Mesenteric fat pad (tissue), 1 donor: Measurements from ENCODE around the gene BNC2. TPM values are rescaled to one million over a fixed set of nuclear protein-coding genes. Genes with fewer than 3 reads are reported as not detected.

Source experiments
- DNase-seq: peaks from one replicate; pipeline ENCODE4 v3.0.0-alpha.2; 2020; ENCODE audit warnings: low spot score
- total RNA-seq: library from RNA; stranded (reverse); fragmentation: NEBNext Ultra II Directional; extraction: Animal tissue kit (Norgen Biotek cat#: 25700); gene quantifications from one replicate; pipeline ENCODE4 v1.2.1, GENCODE V29; 2021
- donor health status: DM: yes; HTN: yes; CAD: no.

The BNC2 gene
- total RNA-seq, 1 donor from 2014 or later, result 27.5 TPM

DNA sequence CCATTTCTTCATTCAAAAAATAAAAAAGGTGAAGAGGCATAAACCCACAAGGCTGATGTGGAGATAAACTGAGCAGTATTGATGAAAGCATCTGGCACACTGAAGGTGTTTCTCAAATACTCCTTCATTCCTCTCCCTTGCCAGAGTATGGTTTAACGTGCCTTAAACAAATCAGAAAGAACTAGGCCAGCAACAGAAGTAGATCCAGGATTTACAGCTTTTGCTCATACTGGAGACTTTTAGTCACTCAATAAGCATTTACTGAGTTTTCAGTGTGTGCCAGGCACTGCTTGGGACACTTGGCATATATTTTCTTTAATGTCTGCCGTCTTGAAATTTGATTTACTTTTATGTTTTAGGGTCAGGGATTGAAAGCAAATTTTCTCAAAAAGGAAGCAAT lies 53.0 kb downstream of the BNC2 start:
- DNase-seq, result no peak

- DNase-seq, result no peak
Measured at GRCh38 chr9:16817002-16817401, 53.5 kb downstream of the BNC2 start.

DNA sequence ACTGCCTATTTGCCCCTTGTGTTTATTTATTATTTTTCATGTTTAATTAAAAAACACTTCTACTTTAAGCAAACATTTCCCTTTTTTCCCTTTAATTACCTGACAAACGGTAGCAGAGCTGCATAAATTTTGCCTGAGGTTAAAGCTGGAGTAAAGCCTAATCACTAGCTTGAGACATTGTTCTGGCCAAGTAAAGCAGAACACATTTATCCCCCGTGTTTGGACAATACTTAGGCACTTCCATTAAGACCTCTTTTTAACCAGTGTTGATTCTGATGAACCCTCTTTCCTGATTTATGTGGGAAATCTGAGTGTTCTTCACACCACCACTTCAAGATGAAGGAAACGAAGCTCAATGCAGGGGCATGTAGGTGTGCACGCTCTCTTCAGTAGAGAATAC lies 54.5 kb downstream of the BNC2 start:
- no peak for DNase-seq

- no peak for DNase-seq
Measured at GRCh38 chr9:16815079-16815478, 55.4 kb downstream of the BNC2 start.

DNA sequence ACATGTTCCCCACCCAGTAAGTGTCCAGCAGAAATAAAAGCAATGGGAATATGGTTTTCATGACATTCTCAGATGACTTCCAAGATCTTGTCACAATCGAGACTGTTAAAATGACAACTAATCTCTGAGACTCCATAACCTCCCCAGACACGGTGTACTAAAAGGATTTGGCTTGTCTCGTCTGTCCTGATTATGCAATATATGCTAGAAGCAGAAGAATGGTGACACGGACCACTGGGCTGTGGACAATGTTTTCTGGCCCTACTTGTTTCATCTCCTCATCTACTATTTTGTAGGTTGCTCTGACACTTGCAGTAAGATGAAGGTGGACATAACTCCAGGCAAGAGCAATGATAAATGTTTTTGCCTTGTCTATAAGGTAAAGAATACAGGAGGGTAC lies 56.6 kb downstream of the BNC2 start:
- no peak for DNase-seq

DNA sequence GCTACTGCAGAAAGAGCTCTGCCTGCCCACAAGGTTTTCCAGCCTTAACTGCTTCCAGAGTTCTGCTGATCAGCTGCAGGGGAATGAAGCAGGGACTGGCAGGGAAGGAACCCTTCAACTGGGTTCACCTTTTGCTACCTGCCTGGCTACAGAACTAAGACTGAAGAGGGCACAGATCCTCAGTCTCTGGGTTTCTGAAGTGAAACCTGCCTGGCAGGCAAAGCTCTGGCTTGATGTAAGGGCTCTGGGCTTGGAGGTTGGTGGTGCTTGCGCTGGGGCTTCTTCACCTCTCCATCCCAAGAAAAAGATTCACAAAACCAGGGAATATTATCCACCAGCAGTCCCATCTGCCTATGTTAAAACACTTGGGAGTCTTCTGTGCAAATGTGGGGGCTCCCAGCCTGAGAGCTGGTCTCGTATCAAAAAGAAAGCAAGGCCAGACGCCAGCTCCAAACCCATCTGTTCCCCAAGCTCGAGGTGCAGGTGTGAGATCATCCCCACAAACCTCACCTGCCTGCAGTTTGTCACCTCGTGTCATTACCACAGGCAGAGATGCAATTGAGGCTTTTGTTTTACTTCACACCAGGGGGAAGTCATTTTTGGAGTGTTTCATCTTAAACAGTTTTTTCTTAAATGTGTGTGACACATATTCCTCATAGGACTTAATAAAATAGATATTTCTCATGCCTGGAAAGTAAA lies 58.3 kb downstream of the BNC2 start:
- no peak for DNase-seq

DNA sequence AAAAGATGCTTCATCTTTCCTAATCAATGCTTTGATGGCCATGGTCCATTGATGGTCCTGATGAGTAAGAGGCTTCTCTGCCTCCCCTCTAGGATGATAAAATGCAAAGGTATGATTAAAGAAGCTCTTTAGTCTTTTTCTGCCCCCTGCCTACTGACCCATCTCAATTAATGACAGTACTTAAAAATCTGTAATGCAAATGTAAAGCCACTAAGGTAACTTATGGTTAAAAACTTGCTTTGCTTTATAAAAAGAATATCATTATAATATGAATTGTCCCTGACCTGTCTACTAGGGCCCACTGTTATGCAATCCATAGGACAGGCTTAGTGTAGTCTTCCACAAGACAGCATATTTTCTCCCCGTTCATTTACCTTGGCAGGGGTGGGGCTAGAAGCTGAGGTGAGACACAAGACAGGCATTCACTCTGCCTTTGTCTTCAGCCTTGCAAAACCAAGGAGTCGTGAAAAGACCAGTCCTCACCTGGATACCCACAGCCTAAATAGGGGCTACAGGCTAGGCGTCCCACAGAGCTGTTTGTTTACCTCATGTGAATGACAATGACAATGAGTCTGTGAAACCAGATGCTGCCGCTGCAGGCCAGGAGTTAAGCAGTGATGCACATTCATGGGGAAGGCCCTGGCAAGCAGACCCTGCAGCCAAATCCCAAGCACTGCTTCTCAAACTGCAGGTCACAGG lies 60.4 kb downstream of the BNC2 start:
- no peak for DNase-seq

GRCh38 chr9:16806674-16807073 lies 63.8 kb downstream of the BNC2 start:
- DNase-seq, result no peak

DNA sequence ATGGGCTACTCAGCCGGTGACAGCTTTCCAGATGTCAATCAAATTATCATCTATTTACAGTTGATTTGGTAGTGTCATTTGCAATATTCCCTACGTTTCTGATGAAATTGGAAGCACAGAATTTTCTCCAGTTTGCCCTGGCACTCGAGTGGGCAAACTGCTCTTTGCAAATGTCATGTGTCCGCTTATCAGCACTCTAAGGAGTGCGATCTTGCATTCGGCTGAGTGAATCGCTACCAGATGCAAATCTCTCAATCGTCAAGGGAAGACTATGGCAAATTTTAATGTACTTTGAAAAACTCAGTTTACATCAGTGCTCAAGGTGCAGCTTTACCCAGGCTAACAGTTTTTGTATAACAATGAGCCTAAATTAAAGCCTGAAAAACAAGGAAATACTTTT lies 66.8 kb downstream of the BNC2 start:
- DNase-seq, result no peak

GRCh38 chr9:16801871-16802466 lies 68.5 kb downstream of the BNC2 start:
- no peak for DNase-seq

- DNase-seq, result no peak
Measured at GRCh38 chr9:16796304-16796825, 74.1 kb downstream of the BNC2 start.

GRCh38 chr9:16794871-16795639 lies 75.4 kb downstream of the BNC2 start:
- DNase-seq, result no peak

- DNase-seq, result no peak
Measured at GRCh38 chr9:16794103-16794502, 76.4 kb downstream of the BNC2 start.

DNA sequence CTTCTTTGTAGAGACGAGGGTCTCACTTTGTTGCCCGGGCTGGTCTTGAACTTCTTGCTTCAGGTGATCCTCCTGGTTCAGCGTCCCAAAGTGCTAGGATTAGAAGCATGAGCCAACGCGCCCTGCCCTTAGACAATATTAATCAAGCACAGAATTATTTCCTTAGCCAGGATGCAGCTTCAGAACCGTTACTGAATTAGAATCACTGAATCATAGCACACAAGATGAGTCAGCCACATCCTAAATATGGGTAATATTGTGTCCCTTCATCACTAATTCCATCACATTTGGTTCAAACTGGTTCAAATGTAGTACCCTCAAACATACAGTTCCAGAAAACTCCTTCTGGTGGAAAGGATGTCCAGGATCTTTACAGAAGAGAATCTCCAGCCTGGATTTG lies 82.7 kb downstream of the BNC2 start:
- DNase-seq, result no peak

DNA sequence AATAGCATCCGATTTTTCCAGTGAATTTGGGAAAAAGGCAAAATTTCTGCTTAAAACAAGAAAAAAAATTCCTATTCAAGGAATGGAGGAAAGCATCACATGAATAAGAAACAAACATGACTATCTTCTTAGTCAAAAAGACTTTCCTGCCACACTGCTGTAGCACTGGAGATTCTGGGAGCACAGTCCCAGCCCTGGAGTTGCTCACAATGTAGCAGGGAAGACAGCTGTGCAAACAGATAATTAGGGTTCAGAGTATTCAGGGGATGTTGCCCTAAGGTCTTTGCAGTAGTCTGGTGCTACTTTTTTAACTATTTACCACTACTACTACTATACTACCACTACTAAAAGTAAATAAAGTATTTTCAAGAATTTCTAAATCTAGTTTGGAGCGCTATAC lies 86.5 kb downstream of the BNC2 start:
- DNase-seq, result no peak

- no peak for DNase-seq
Measured at GRCh38 chr9:16782490-16782889, 88.0 kb downstream of the BNC2 start.

DNA sequence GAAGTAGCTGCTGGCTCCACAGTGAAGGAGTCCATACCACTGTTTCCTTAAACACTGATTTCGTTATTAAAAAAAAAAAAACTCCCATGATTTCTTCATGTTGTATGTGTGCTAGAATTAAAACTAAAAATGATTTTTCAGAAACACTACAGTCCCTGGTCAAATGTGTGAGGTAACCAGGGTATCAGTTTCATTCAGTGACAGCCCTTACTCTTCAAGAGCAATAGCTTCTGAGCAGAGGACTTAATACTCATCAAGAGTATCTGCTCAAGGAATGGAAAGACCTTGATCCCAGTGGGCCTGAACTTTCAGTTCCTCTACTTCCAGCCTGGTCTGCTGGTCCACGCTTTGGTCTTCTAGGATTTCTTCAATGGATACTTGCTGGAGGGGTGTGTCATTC lies 95.1 kb downstream of the BNC2 start:
- no peak for DNase-seq

GRCh38 chr9:16773617-16774016 lies 96.9 kb downstream of the BNC2 start:
- no peak for DNase-seq

GRCh38 chr9:16773116-16773515 lies 97.4 kb downstream of the BNC2 start:
- DNase-seq, result no peak

DNA sequence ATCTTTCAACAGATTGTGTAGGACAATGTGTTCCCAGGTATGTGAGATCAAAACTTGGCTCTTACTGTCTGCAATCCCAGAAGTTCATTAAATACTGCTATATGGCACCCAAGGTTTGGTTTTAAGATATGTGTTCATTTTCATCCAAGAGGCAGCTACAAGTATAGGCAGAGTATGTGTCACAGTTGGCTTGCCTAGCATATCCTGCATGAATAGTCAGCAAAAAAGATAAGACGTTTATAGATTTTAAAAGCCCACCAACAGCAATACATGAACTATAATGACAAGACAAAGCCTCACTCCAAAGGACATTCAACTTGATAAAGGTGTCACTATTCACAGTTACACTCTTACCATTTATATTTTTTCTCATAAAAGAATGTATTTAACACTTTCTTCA lies 99.1 kb downstream of the BNC2 start:
- no peak for DNase-seq

DNA sequence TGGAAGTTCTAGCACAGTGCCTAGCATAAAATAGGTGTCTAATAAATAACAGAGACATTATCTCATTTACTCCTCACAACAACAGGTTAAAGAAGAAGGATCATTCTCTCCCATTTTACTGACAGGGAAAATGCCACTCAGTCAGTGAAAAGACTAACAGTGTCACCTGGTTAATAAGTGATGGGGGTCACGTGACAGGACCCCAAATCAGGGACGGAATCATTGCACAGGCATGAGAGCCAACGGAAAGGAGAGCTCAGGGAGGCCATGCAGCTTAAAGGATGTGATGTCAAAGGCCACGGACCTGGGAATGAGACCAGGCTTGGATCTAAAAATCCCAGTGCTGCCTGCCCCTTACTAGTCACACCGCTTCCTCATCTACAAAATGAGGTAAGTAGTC lies 101.2 kb downstream of the BNC2 start:
- no peak for DNase-seq

DNA sequence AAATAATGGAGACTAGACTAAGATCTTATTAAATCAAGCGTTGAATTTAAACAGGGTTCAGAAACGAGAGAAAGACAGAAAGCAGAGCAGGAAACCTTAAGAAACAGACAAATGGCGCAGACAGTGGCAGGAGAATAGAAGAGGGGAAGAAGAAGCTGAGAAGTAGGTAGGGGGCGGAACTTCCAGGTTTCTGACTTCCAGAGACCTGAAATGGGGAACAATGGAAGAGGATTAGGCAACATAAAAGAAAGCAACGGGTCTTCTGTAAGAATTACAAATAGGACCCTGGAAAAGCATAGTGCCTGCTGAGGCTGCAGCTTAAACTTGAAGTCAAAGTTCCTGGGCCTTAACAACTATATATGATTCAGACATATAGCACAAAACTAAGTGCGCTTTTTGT lies 101.7 kb downstream of the BNC2 start:
- DNase-seq, result no peak
